ENCODE results near the gene MAPRE2.
A peak's percentile ranks its signal among the peaks of the same experiment; 100 is the strongest.

The MAPRE2 gene

DNA sequence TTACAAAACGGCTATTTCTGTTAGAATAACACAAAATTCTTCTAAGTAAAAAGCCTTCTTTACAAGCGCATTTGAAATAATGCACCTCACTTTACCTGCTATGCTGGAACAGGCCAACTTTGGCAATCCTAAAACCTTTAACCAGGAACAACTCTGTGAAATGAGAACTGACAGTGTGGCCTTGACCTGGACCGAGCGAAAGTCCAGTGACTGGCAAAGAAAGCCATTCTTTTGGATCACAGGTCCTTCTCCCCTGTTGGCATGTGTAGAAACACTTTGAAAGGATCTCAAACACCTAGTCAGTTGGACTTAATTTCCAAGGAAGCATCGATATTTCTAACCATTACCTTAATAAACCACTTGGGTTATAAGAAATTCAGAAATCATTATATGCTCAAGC lies 21.2 kb downstream of the MAPRE2 start:
- DNase-seq (ENCODE audit: low read depth), result no peak

DNA sequence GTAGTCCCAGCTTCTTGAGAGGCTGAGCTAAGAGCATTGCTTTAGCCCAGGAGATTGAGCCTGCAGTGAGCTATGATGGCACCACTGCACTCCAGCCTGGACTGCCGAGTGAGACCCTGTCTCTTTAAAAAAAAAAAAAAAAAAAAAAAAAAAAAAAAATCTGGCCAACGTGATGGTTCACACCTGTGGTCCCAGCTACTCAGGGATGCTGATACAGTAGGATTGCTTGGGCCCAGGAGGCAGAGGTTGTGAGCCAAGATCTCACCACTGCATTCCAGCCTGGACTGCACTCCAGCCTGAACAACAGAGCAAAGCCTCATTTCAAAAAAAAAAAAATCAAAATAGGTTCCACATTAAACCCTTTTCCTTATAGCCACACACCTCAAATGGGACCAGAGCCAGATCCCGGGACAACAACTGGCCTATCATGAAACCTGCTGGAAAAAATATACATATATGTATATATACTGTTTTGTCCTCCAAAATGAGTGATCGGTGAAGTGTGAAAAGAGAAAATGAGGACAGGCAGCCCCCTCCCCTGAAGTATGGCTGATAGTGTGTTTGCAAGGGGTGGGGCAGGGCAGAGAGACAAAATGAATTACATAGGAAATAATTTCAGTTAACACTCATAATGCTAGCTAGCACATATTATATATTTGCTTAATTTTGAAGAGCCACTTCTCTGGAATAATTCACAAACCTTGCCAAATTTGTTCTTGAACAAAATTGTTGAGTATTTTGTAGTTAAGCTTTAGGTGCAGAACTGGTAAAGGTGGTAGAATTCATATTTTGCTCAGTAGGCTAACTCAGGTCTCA lies 22.9 kb downstream of the MAPRE2 start:
- no peak for DNase-seq (ENCODE audit: low read depth)

DNA sequence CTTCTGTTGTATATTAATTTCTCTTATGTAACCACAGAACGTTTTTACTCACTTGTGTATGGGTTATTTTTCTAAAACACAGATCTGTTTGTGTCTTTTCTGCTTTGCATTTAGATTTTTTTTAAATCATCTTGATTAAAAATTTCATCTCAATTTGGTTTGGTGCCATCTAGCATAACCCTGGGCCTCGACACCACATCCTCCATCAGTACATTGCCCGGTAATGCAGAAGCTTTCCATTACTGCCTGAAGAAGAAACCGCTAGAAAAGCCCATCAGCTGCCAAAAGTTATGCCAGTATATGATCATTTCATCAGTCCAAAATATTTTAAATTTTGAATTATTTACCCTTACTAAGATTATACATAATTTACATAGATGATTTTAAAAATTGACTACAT lies 26.2 kb downstream of the MAPRE2 start:
- DNase-seq (ENCODE audit: low read depth), result no peak

DNA sequence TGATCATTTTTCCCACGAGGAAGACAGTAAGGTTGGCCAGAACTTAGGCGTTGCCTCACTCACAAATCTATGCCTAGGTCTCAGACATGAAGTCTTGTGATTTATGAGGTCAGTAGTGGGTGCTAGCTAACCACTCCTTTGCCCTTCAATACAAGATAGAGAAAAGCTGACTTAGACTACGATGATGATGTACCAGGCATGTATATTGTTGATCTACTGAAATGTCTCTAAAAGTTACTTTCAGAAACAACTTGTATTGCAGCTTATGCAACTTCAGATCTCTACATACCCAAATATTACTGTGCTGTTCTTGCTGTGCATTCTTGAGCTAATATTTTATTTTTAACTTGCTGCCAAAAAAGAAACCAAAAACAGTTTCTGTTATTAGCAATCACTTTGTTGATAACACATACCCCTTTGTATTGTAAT lies 30.6 kb downstream of the MAPRE2 start:
- no peak for DNase-seq (ENCODE audit: low read depth)

DNA sequence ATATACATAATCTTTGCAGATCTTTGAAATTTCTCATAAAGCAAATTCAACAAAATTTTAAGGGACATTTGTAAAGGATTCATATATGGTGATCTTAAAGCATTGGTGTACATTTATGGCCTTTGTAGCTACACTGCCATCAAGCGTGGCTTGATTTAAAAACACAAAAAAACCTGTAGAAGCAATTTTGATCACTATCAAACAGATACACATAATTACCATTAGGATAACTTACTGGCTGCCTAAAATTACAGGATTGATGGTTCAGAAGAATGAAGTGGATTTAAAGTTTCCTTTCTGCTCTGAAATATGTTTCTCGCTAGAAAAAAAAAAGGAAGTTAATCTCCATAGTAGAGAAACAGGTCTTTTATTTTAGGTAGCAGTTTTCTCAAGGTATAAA lies 31.4 kb downstream of the MAPRE2 start:
- DNase-seq (ENCODE audit: low read depth), result no peak

DNA sequence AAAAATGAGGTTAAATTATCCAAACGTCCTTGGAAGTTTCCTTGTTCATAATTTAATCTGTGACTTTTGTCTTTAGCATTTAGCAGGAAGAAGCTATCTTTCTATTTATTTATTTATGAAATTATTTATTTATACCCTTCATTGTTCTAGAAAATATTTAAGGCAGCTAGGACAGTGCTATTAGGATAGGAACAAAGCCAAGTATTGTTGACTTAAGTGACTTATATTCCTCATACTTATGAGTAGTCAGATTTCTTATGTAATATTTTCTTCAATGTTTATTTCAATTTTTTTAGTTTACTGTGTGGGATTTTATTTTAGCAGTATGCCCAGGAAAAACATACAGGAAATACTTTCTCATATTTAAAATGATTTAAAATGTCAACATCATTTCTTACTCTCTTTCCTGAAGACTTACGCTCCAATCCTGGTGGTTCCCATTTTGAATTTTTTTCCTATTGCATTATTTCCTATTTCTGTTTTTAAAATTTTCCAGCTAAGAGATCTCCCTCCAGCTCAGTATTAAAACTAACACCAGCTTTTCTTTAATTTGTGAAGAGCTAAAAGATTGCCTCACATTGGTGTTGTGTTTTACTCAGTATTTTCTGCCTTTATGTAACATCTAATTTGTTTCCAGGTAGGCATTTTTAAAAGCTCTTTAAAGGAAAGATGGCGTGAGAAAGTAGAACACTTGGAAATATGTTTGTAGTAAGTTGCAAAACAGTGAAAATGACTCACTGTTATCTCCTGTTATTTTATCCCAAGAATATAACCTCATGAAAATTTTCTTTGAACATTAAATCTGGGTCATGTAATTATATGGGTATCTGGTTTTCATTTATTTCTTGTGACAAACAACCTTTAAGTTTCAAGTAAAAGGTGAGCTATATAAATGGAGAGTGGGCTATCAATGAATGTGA lies 32.2 kb downstream of the MAPRE2 start:
- DNase-seq (ENCODE audit: low read depth), result peak; percentile 65

DNA sequence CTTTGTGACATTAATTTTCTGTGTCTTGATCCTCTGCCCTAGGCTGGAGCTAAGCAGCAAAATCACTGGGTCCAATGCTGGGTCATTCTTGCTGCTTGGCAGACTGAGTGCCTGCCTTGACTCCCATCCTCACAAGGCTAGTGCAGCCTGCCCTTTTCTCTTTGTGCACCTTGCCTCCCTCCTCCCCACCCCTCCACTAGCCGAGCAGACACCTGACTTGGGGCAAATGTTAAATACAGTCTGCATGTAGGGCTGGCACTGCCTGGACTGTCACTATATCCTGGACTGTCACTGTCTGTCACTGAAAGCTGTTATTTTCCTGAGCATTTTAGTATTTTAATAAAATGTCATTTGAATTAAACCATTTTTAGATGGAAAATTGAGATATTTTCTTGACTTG lies 33.4 kb downstream of the MAPRE2 start:
- no peak for DNase-seq (ENCODE audit: low read depth)

DNA sequence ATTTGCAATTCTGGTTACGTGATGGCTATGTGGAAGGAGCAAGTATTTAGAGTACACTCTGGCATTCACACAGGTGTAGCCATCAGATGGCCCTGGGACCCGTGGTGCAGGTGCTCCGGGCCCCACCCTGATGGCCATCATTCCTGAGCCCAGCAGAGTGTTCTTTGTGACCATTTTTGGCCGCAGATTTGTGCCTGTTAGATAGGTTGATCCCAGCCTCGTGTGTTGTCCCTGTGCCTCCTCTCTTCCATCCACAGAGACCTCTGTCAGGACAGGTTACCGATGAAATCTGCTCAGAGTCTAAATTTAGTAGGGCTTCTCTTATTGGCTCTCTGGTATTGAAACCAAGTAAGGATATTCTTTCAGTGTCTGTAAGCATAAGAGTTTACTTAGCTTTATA lies 33.9 kb downstream of the MAPRE2 start:
- no peak for DNase-seq (ENCODE audit: low read depth)

DNA sequence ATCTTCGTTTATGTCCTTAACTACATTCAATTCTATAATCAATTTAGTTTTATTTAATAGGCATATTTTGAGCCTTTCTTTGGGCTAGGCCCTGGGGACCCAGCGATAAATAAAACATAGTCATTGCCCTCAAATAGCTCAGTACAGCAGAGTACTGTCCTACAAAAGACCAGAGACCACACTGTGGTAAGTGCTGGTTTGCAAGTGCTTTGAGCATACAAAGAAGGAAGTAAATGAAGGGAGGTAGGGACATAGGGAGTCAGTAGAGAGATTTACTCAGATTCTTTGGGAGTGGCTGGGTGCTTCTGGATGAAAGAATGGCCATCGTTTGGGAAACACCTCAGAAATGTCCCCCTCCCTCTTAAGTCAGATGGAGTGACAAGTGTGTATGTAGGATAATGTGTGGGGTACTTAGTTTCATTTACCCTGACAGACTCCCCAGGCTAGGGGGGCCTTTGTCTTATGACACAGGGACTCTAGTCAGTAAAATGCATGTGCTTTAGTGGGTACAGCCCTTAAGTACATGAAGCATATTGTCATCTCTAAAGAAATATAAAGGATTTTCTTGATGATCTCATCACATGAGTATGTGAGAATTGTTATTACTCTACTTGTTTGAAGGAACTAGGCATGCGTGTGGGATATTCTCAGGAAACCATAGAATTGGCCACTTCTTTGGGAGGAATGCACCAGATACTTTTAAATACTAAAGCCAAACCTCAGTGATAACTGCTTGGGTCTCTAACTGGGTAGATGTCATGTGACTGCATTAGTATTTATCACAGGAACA lies 35.1 kb downstream of the MAPRE2 start:
- DNase-seq (ENCODE audit: low read depth), result peak; percentile 92

DNA sequence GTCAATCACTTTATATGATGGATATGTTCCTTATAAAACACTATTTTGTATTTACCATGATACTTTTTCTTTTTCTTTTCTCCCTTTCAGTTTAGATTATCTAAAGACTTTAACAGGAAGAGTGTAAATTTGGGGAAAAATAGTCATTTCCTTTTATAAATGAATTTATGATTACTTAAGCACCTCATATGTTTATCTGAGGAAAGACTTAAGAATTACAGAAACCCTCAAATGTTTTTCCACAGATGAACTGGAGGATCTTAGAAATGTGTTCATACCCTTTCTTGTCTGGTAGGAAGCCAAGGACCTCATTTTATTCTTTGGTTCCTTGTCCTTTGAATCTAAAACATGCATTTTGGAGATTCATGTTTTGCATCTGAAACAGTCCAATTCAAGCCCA lies 36.7 kb downstream of the MAPRE2 start:
- DNase-seq (ENCODE audit: low read depth), result peak; percentile 21

DNA sequence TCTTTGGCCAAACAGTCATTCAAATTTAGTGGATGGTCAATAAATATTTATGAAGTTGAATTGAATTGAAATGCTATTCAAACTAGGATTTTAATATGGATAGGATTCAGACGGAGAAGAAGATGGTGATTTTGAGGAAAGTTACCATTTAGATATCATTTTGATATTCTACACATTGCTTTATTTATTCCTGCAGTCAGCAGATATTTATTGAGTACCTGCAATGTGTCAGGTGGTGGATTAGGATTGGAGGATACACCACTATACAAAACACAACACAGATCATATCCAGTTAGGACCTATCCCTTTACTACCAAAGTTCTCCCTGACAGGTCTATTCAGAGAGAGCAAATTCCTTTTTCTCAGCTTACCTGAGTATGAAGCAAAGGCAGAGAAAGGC lies 38.8 kb downstream of the MAPRE2 start:
- DNase-seq (ENCODE audit: low read depth), result no peak

DNA sequence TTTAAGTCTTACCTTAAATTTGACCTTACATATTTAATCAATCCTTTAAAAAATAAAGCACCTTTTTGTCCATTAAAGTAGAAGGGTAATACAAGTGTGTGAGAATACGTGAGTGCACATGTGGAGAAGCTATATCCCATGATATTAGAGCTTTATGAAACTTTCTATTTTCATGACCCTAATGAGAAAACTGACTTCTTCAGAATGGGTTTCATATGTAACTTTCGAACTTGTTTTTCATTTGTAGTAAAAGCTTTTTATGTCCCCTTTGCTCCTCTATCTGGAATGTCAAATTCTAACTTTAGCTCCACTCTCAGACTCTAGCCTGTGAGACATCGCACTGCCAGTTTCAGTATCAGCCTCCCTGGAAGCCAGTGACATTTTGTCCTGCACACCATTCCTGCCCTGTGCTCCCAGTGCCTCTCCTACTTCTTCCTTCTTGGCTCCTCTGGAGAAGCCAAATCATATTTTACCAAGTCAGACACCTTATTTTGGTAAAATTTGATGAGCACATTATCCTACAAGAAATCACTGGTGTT lies 42.0 kb downstream of the MAPRE2 start:
- DNase-seq (ENCODE audit: low read depth), result no peak

DNA sequence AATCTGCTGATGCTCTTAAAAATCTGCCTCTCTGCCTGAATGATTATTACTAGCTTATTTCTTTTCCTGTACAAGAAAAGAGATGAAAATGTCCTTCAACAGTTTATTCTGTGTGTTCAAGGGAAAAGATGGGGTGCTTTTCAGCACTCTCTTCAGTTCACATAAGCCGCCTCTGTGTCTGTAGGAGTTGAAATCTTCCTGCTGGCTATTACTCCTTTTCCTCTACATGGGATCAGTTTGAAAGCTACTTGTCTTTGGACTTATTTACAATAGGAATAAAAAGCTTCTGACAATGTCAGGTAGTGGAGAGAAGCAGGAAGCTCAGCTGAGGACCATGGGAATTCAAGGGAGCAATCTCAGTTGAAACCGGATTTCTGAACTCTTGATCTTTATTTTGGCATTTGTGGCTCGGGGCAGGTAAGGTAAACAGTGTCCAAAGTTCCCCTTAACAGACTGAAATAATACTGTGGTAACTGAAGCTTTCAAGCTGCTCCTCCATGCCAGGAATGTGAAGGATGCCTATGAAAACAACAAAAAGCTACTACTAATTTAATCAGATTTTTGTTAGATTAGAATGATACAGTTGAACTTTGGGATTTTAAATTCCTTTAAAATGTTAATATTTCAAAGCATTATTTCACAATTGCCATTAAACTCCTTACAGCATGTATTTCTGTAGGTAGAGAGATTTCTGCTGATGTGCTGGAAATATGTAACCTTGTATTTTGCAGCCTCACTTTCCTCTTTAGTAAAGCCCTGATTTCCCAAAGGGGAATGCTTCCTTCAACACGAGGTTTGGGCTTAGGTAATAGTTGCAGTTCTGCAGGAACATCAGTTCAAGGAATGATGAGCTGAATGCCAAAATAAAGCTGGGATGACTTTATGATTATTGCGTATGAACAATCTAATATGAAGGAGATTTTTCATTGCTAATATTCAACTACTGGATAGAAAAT lies 43.6 kb downstream of the MAPRE2 start:
- DNase-seq (ENCODE audit: low read depth), result peak; percentile 31

DNA sequence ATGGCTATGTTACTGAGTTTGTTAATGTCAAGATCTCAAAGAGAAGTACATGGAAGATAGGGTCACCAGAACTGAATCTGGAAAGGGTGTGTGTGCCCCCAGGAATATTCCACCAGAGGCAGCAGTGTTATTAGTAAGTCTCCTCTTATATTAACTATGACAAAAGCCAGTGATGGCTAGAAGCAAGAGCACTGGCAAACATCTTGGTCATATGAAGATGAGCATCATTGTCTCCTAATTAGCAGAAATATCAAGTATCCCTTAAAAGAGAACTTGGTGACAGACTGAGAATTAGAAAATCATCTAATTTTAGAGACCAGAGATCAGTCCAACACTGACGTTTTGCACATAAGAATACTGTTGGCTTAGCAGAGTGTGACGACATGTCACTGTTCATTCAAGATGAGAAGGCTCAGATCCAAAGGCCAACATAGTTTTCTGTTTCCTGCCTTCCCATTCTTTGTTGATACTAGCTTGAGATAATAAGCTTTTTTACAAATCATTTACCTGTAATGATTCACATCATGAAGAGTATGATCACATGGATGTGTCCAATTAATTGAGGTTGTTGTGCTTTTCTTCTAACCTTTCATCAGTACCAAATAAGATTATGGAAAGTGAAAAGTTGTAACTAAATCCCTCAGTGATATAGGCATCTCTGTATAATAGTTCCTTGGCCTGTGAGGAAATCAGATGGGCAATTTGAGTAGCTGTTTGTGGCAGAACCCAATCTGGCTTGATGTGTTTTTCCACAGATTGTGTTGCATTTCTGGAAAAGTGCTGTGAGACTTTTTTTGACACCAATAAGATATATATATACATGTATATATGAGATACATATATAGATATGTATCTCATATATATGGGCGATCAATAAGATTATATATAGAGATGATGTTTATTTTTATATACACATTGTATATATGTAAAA lies 44.5 kb downstream of the MAPRE2 start:
- no peak for DNase-seq (ENCODE audit: low read depth)

DNA sequence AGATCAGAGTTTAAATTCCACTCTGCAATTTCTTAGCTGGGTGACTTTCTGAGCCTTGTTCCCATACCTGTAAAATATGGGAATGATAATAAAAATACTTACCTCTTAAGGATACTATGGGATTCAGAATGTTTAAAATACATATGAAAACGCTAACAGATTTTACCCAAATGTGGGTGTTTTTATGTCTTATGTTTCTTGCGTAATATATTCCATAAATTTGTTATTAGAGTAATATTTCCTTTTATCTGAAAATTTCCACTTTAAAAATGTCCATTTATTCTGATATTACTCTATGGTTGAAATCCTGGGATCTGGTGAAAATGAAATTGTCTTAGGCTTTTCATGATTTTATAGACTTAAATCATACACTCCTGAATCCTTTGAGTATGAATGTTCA lies 45.5 kb downstream of the MAPRE2 start:
- DNase-seq (ENCODE audit: low read depth), result no peak

DNA sequence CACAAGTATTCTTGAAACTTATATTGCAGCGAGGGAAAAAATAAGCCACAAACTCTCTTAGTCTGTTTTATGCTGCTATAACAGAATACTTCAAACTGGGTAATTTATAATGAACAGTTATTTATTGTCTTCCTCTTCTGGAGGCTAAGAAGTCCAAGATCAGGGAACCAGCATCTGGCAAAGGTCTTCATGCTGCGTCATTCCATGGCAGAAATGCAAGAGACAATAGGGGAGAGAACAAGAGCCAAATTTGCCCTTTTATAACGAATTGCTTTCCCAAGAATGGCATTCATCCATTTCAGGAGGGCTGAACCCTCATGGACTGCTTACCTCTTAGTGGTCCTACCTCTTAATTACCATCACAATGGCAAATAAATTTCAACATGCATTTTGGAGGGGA lies 46.5 kb downstream of the MAPRE2 start:
- no peak for DNase-seq (ENCODE audit: low read depth)

DNA sequence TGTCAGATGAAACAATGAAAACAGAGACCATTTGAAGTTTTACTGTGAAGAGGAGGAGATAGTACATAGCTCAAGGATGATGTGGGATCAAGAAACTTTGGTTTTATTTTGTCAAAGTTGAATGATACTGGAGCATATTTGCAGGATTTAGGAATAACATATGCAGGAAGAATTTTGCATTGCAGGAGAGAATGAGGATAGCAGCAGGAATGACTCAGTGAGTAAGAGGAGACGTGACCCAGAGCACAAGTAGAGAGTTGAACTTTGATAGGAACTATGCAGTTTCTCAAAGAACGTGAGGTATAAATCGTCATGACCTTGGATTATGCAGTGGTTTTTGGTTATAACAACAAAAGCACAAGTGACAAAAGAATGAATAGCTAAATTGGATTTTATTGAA lies 47.7 kb downstream of the MAPRE2 start:
- DNase-seq (ENCODE audit: low read depth), result peak; percentile 78

DNA sequence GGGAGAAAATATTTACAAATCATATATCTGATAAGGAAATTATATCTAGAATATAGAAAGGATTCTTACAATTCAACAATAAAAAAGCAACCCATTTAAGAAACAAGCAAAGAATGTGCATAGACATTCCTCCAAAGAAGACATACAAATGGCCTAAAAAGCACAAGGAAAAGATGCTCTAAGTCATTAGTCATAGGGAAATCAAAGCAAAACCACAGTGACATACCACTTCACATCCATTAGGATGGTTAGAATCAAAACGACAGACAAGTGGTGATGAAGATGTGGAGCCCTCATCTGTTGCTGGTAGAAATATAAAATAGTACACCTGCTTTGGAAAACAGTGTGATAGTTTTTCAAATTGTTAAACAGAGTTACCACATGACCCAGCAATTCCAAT lies 48.2 kb downstream of the MAPRE2 start:
- DNase-seq (ENCODE audit: low read depth), result peak; percentile 76

DNA sequence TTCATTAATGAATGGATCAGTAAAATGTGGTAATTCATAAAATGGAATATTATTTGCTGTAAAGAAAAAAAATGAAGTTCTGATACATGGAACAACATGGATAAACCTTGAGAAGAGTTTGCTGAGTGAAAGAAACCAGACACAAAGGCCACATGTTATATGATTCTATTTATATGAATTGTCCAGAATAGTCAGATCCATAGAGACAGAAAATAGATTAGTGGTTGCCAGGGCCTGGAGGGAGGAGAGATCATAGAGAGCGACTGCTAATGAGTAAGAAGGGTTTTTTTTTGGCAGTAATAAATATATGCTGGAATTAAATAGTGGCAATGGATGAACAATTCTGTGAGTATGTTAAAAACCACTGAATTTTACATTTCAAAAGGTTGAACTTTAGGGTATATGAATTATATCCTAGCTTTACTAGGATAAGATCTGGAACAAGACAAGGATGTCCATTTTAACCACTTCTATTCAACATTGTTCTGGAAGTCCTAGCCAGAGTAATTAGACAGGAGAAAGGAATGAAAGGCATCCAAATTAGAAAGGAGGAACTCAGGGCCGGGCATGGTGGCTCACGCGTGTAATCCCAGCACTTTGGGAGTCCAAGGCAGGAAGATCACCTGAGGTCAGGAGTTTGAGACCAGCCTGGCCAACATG lies 48.8 kb downstream of the MAPRE2 start:
- DNase-seq (ENCODE audit: low read depth), result peak; percentile 78

Measured in EH (cell line).